ENCODE results near the gene PRTG.

The PRTG gene

GRCh38 chr15:55685286-55685685 is 57.7 kb downstream of the PRTG start:
- no peak for DNase-seq (ENCODE audit: extremely low read depth, low read depth)
- no peak overlapping the region for H3K4me3 ChIP-seq (replicated peaks; ENCODE audit: low read depth, low read length)
- no peak for TF ChIP-seq CTCF (IDR thresholded peaks at IDR 0.05; ENCODE audit: low read depth, low read length, missing control alignments)

GRCh38 chr15:55683376-55683775 is 59.6 kb downstream of the PRTG start:
- no peak for TF ChIP-seq CTCF (IDR thresholded peaks at IDR 0.05; ENCODE audit: low read depth, low read length, missing control alignments)
- no peak overlapping the region for H3K4me3 ChIP-seq (replicated peaks; ENCODE audit: low read depth, low read length)
- DNase-seq (ENCODE audit: extremely low read depth, low read depth), result no peak

GRCh38 chr15:55681631-55682030 is 61.3 kb downstream of the PRTG start:
- H3K4me3 ChIP-seq (replicated peaks; ENCODE audit: low read depth, low read length), result no peak overlapping the region
- no peak for TF ChIP-seq CTCF (IDR thresholded peaks at IDR 0.05; ENCODE audit: low read depth, low read length, missing control alignments)
- DNase-seq (ENCODE audit: extremely low read depth, low read depth), result no peak

- H3K4me3 ChIP-seq (replicated peaks; ENCODE audit: low read depth, low read length), result no peak overlapping the region
- DNase-seq (ENCODE audit: extremely low read depth, low read depth), result no peak
- no peak for TF ChIP-seq CTCF (IDR thresholded peaks at IDR 0.05; ENCODE audit: low read depth, low read length, missing control alignments)
Measured at GRCh38 chr15:55676507-55676906, 66.4 kb downstream of the PRTG start.

- no peak for DNase-seq (ENCODE audit: extremely low read depth, low read depth)
- H3K4me3 ChIP-seq (replicated peaks; ENCODE audit: low read depth, low read length), result no peak overlapping the region
- TF ChIP-seq CTCF (IDR thresholded peaks at IDR 0.05; ENCODE audit: low read depth, low read length, missing control alignments), result no peak
Measured at GRCh38 chr15:55673287-55673686, 69.7 kb downstream of the PRTG start.

- no peak for DNase-seq (ENCODE audit: extremely low read depth, low read depth)
- no peak overlapping the region for H3K4me3 ChIP-seq (replicated peaks; ENCODE audit: low read depth, low read length)
- no peak for TF ChIP-seq CTCF (IDR thresholded peaks at IDR 0.05; ENCODE audit: low read depth, low read length, missing control alignments)
Measured at GRCh38 chr15:55669270-55669669, 73.7 kb downstream of the PRTG start.

- H3K4me3 ChIP-seq (replicated peaks; ENCODE audit: low read depth, low read length), result no peak overlapping the region
- TF ChIP-seq CTCF (IDR thresholded peaks at IDR 0.05; ENCODE audit: low read depth, low read length, missing control alignments), result no peak
- no peak for DNase-seq (ENCODE audit: extremely low read depth, low read depth)
Measured at GRCh38 chr15:55665605-55666227, 77.2 kb downstream of the PRTG start.
